LNCAP (cell line): Measurements from ENCODE around the gene KCNJ14.

ENCODE experiments used
- TF ChIP-seq, protein P1 (sequence below): fragments of 450-650 bp; IDR thresholded peaks from 2 replicates; pipeline ENCODE4 v1.5.1; 2017; ENCODE audit warnings: mild to moderate bottlenecking

The KCNJ14 gene

GRCh38 chr19:48496959-48497727 lies 41.8 kb downstream of the KCNJ14 start:
- TF ChIP-seq, protein P1, sequence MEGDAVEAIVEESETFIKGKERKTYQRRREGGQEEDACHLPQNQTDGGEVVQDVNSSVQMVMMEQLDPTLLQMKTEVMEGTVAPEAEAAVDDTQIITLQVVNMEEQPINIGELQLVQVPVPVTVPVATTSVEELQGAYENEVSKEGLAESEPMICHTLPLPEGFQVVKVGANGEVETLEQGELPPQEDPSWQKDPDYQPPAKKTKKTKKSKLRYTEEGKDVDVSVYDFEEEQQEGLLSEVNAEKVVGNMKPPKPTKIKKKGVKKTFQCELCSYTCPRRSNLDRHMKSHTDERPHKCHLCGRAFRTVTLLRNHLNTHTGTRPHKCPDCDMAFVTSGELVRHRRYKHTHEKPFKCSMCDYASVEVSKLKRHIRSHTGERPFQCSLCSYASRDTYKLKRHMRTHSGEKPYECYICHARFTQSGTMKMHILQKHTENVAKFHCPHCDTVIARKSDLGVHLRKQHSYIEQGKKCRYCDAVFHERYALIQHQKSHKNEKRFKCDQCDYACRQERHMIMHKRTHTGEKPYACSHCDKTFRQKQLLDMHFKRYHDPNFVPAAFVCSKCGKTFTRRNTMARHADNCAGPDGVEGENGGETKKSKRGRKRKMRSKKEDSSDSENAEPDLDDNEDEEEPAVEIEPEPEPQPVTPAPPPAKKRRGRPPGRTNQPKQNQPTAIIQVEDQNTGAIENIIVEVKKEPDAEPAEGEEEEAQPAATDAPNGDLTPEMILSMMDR, result no peak

DNA sequence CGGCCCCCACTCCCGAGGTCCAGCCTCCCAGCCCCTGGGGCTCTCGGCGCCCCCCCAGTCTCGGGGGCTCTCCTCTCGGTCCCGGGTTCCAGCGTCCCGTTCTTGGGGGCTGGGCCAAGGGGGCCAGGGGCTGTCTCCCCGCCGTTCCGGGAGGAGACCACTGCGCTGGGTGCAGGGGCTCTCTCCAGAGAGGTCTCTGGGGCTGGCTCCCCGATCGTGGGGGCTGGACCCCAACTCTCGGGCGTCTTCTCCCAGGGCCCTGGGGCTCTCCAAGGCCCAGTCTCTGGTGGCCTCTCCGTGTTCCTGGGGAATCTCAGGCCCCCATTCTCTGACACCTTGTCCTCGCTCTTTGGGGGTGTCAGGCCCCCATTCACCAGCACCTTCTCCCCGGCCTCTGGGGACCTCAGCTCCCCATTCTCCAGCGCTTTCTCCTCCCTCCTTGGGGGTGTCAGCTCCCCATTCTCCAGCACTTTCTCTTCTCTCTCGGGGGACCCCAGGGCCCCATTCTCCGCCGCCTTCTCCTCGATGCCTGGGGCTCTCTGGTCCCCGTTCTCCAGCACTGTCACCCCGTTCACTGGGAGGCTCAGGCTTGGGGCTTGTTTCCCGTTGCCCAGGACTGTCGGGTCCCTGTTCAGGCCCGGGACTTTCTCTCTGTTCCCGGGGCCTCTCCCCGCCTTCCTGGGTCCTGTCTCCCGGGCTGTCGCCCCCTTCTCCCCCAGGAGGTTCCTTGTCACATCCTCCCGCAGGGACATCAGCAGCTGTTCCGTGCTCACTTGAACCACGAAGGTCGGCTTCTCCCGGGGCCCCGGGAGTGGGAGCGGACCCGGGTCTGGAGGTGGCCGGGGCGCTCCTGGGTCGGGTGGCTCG lies 42.6 kb downstream of the KCNJ14 start:
- TF ChIP-seq, protein P1, result no peak

- TF ChIP-seq, protein P1, result no peak
Observed at GRCh38 chr19:48498595-48499311, 43.4 kb downstream of the KCNJ14 start.

DNA sequence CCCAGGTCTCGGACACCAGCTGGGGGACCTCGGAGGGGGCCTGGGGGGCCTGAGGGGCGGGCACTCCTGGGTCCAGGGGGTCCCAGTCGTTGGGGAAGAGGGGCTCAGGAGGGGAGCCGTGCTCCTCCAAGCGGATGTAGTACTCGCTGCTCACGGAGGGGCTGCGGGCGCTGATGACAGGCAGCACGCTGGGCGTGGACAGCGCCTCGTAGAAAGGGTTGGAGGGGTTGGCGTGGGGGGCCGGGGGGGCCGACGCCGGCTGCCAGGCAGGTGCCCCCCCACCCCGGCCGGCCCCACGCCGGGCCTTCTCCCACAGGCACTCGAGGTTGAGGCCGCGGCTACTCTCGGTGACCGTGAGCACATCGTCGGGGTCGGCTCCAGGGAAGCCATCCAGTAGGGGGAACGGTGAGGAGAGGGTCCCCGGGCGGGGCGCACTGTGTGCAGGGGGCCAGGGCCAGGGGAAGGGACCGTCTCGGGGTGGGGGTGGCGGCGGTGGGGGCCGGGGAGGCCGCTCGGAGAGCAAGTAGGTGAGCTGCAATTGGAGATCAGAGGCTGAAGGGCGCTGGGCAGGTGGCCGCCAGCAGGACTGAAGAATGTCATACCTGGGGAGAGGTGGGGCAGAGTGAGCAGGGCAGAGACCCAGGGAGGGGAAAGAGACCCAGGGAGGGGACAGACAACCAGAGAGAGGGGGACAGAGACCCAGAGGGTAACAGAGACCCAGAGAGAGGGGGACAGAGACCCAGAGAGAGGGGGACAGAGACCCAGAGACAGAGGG lies 44.1 kb downstream of the KCNJ14 start:
- TF ChIP-seq, protein P1, result no peak

- TF ChIP-seq, protein P1, result no peak
Observed at GRCh38 chr19:48500830-48501493, 45.6 kb downstream of the KCNJ14 start.

- TF ChIP-seq, protein P1, result no peak
Observed at GRCh38 chr19:48501494-48502349, 46.3 kb downstream of the KCNJ14 start.
